ENCODE measurements around the gene POU3F1.

The POU3F1 gene

GRCh38 chr1:38026592-38027200 is 19.9 kb downstream of the POU3F1 start:
- FAIRE-seq: no peak

DNA sequence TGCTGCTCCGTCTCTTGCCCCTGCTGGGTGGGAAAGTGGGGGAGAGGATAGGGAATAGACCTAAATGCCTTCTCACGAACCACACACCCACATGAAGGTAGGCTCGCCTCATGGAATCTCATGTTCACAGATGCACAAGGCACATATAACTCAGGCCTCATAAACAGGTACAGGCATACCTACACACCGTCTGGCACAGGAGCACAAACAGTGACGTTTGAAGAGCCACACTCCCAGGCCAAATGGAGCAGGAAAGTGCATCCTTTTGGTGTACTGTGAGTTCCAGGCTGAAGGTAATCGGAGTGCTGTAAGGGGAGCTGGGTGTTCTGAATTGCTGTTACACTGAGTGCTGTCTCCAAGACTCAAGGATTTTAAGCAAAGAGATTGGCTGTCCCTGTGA is 20.9 kb downstream of the POU3F1 start:
- FAIRE-seq: no peak

DNA sequence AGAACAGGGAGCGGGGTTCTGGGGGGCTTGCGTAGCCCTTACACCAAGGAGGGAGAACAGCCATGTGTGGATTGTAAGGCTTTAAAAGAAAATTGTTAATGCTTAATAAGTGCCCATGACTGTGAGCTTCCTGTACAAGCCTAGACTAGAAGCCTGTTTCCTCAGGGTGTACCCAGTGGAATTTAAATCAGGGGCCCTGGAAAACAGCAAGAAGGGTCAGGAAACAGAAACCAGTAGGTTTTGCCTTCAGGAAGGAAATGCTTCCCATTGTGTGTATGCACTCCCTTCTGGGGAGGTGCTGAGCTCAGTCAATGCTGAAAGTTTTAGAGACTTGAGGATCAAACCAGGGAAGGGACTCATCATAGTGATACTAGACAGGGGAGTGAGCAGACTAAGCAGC is 21.4 kb downstream of the POU3F1 start:
- FAIRE-seq: no peak

- no peak for FAIRE-seq
Observed at GRCh38 chr1:38022810-38023209, 23.8 kb downstream of the POU3F1 start.

DNA sequence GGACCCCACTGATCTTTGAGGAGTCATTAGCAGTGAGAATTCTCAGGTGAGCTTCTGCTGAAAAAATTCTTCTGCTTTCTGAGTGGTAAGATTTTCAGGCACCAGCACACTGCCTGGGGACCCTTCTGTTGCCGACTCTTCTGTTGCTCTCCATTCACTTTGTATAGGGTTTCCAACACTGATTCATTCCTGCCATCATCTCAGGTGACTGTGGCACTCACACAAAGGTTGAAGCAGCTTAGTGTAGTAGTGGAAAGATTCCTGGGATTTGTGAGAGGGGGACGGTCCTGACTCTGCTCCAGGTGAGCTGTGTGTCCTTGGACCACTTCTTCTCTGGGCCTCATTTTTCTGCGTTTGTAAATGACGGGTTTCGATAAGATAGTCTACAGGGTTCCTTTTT is 24.6 kb downstream of the POU3F1 start:
- FAIRE-seq: no peak

GRCh38 chr1:38020396-38020795 is 26.2 kb downstream of the POU3F1 start:
- FAIRE-seq: no peak

DNA sequence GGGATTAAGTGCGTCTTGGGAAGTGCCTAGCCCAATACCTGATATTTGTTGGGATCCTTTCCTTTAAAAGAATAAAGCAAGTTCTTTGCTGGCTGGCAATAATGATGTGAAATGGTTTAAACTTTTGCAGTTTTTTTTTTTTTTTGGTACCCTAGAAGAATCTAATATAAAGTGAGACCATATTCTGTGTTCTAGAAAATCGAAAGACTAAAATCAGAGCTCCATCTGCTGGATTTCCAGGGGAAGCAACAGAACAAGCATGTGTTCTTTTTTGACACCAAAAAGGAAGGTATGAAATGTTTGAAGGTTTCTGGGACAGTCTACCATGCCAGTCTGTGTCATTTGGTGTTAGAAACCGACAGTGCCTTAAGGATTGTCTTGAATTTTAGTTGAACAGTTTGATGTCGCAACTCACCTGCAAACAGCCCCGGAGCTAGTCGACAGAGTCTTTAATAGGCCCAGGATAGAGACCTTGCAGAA is 27.7 kb downstream of the POU3F1 start:
- FAIRE-seq: peak; percentile 65

- FAIRE-seq: no peak
Observed at GRCh38 chr1:38015978-38016725, 30.4 kb downstream of the POU3F1 start.

GRCh38 chr1:38014724-38015424 is 31.7 kb downstream of the POU3F1 start:
- FAIRE-seq: no peak

- FAIRE-seq: no peak
Observed at GRCh38 chr1:38014171-38014570, 32.4 kb downstream of the POU3F1 start.

DNA sequence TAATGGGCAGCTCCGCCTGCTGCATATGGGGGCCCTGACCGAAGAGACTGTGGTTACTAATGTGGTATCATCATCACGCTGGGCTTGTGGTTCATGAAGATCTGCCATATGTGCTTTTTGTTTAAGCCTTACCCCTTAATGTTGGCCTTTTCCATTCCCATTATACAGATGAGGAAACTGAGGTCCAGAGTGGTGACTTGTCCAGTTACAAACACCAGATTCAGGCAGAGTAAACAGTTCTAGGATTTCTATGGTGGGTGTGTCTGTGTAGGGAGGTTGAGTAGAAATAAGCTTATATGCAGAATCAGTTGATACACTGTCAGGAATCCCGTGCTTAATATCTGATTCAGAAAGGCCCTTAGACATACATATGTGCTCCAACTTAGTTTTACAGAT is 33.4 kb downstream of the POU3F1 start:
- no peak for FAIRE-seq

GRCh38 chr1:38012363-38013226 is 34.0 kb downstream of the POU3F1 start, which contains the start of gene UTP11:
TSS of gene UTP11 (plus strand) at chr1:38012734. CDS start at chr1:38012803, 69 bp downstream.
- peak; percentile 98 for FAIRE-seq

- FAIRE-seq: no peak
Observed at GRCh38 chr1:38009841-38010180, 36.8 kb downstream of the POU3F1 start.

DNA sequence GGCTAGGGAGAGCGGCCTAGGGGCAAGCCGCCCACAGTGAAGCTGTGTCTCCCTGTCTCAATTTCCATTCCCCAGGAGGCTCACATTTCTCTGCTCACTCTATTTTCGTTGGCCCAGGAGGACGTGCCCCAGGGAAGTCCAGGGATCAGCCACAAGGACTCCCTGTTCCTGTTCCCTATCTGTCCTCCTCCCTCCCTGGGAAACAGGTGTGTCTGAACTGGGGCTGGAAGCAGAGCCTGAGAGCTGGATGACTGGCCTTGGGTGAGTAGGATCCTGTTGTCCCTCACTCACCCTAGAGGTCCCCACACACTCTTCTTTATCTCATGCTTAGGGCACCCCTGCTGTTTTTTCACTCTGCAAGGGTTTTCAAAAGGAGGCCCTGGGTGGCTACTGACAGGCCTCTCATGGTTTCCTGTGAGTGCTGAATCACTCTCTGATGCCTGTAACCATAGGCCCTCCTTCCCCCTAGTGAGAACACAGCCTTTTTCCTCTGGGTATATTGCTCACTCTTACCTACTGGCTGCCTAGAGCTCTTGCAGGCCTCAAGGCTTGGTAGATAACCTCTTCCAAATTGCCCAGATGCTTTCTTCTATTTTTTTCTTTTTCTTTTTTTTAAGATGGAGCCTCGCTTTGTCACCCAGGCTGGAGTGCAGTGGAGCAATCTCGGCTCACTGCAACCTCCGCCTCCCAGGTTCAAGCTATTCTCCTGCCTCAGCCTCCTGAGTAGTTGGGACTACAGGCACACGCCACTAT is 37.3 kb downstream of the POU3F1 start:
- FAIRE-seq: no peak

DNA sequence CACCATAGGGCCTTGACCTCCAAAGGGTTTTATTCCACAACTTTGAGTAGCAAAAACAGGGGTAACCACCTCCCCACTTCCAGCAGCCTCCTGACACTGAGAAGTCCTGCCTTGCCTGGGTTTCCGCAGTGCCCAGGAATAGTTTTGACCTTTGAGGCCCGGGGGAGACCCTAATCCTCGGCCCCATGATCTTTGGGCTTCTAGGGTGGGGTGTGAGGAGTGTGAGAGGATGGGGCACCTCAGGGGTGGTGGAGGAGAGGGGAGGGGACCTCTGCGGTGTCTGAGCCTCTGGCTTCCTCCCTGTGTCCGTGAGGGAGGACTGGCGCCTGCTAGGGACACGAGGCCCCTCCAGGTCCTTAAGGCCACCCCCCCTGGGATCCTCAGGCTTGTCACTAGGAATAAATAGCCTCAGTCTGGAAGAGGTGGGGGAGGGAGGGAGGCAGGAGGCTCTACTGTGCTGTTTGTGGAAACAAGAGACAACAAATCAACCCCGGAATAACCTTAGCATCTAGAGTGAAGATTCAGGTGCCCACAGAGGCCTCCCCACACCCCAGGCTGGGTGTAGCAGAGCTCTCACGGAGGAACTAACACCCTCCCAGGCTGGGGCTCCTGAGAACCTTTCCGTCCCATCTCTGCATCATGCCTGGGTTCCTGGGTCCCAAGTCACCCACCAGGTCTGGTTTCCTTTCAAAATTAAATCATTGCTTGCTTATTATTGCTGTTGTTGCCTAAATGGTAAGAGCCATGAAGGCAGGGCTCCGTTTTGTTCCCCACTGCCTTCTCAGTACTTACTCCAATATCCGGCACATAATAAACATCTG is 40.4 kb downstream of the POU3F1 start:
- no peak for FAIRE-seq

DNA sequence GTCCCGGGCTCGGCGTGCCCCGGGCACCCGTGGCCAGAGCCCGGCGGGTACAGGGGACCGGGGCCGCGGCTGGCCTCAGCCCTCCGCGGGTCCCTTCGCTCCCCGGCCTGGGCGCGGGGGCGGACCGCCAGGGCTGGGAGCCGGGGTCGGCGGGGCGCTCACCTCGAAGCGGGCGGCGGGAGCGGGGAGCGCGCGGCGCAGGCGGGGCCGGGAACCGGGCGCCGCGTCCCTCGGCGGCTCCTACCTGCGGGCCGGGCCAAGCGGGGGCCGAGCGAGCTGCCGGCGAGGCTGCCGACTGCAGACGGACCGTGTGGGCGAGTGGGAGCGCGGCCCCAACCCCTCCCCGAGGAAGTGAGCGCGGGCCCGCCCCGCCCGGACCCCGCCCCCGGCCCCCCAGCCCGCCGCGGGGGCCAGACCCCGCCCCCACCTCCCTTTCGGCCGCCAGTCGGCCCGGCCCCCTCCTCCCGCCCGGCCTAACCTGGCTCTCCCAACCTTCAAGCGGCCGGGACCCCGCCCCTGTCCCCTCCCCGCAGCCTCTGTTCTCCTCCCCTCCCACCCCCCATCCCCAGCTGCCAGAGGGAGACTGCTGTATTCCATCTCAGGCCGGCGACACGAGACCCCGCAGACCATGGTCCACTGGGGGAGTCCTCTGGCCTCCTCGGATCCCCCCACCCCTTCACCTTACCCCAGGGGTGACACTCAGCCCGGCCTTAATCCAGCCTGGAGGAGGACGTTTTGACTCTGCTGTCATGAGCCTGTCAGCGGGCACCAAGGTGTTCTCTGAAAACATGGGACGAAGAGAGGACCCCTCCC is 41.2 kb downstream of the POU3F1 start, which contains the start of gene FHL3:
TSS of gene FHL3 (minus strand) at position 320 of the 813 bp plus-strand sequence. CDS start 6,102 bp downstream, outside the sequence.
- FAIRE-seq: no peak

DNA sequence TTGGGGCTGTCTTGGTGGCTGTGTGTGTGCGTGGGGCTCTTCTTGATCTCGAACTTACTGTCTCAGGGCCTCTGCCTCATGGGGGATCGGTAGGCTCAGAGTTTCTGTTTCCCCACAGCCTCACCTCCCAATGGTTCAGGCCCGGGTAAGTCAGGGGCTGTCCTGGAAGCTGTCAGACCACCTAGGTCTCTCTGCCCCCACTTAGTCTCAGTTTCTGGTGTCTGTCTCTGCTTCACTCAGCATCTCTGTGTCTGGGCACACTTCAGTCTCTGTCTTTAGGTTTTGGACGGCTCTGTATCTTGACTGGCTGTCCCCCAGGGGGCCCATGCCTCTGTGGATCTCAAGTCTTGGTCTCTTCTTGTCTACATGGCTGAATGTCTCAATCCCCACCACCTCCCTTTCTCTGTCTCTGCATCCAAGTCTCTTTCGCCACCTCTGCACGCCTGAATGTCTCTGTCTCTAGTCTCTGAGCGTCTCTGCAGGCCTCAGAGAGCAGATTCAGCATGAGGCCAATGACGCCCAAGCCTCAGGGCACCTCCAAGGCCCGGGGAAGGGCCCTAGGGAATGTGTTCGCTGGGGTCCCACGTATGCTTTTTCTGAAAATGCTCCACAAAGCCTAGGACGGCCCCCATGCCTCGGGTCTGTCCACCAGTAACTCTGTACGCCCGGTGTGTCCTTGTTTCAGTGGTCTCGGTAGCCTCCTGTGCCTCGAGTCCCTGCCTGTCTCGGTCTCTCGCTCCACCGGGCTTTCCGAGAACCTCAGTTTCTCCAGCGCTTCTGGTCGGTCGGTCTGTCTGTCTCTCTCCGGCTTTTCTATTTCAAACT is 42.1 kb downstream of the POU3F1 start:
- FAIRE-seq: no peak

DNA sequence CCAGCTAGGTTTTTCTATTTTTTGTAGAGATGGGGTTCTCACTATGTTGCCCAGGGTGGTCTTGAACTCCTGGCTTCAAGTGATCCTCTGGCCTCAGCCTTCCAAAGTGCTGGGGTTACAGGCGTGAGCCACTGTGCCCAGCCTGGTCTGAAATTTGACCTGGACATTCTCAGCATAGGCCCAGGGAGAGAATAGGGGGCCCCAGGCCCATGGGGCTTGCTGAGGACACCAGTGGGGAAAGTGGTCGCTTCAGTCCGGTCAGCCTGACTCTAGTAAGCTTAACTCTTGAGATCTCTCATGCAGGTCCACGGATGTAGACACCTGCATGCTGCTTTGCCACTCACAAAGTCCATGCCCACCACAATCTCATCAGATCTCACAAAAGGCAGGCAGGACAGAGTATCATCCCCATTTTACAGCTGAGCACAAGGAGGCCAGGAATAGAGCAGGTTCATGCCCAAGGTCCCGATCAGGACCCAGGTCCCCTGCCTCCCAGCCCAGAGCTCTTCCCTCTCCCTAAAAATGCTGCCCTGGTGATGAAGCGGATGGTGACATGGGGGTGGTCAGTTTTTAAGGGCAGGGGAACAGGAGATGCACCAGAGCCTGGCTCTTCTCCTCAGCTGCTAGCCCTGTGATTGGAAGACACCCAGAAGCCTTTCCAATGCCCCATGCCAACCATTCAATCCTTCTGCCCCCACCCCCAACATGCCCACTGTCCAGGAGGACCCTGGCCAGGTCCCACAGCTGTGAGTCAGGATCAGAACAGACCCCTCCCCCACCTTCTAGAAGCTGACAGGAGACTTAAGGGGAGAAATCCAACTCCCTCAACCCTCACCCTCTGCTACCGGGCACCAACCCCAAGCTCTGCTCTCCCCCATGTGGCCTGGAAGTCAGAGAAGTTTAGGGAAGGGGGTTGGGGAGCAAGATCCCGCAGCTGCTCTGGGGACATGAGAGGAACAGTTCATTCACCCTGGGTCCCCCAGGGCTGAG is 43.0 kb downstream of the POU3F1 start:
- no peak for FAIRE-seq
